GM20431 (cell line): ENCODE measurements around the gene HIVEP2.

Experiments
- in situ Hi-C: fragments of 300-500 bp; cut with MseI, MboI; formaldehyde crosslinking; loops from one replicate; pipeline ENCODE4 v1.15.0; 2020; ENCODE audit warnings: low sequenced_read_pairs; ENCODE audit not compliant: unreplicated experiment

HIVEP2 gene

DNA sequence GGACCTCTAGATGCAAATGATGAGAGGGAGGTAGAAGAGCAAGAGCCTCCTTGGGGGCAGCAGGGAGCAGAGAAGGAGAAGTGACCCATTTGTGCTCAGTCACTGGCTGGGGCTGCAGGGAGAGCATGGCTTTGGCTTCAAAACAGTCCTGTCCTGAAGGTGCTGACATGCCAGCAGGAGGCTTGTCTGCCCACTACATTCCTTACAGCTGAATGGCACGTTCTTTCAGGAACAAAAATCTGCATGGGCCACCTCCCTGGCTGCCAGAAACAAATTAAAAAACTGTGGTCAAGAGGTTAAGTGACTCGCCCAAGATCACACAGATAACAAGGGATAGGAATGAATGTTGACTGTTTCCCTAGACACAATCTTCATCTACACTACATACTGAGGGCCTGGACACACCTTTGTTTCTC lies 188.8 kb downstream of the HIVEP2 start:
- in situ Hi-C loops = no loop called here

- in situ Hi-C loops = no loop called here
Observed at GRCh38 chr6:142753196-142753595, 191.8 kb downstream of the HIVEP2 start.

- in situ Hi-C loops = no loop called here
Observed at GRCh38 chr6:142752348-142752747, 192.6 kb downstream of the HIVEP2 start.

GRCh38 chr6:142751452-142751851 lies 193.5 kb downstream of the HIVEP2 start:
- in situ Hi-C loops = no loop called here

DNA sequence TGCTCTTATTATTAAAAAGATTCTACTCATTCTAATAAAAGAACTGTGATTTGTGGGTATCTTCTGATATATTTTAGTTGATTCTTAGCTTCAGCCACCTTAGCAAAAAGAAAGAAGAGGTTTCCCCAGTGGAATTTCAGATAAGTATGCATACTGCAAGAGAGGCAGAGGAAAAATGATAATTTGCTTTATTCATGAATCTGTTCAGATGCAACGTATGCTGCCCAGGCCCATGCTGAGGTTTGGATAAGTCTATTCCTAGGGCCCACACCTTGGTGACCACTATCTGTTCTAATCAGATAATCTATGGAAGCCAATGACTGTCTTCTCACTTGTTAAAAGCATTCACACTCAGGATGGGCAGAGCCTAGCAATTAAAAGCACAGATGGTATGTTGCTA lies 194.0 kb downstream of the HIVEP2 start:
- in situ Hi-C loops = no loop called here

GRCh38 chr6:142749556-142749955 lies 195.4 kb downstream of the HIVEP2 start:
- in situ Hi-C loops = no loop called here

GRCh38 chr6:142746524-142746923 lies 198.5 kb downstream of the HIVEP2 start:
- in situ Hi-C loops = no loop called here

DNA sequence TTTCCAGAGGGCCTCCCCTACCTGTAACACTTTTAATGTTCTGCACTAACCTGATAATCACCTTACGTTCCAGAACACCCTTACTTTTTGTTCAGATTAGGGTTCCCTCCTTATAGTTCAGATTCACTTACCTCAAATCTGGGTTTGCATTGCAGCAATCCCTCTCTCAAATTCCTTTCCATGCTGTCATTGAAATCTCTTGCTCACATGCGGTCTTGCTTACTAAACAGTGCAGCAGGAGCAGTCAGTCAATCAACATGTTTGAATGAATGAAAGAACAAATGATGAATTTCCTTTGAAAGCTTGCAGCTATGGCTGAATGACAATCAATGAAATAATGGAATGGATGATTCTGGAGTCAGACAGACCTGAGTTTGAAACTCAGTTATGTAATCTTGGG lies 200.1 kb downstream of the HIVEP2 start:
- in situ Hi-C loops = no loop called here

DNA sequence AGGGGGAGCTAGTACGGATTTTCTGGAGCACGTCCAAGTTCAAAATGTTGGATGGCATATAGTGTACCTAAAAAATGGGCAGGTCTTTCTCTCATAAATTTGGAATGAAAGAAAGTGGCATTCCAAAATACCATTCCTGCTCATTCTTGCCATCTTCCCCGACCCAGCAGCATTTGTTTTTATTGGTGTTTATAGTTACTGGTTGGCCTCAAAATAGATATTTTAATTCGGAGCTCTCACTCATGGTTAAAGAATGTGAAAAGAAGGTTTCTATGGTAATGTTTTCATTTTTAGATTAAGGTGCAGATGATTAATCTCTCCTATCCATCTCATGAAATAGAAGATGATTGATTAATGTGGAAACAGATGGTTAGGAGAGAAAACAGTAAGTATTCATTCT lies 204.5 kb downstream of the HIVEP2 start:
- in situ Hi-C loops = no loop called here

GRCh38 chr6:142738731-142739130 lies 206.2 kb downstream of the HIVEP2 start:
- in situ Hi-C loops = no loop called here

- in situ Hi-C loops = no loop called here
Observed at GRCh38 chr6:142738035-142738396, 207.0 kb downstream of the HIVEP2 start.

DNA sequence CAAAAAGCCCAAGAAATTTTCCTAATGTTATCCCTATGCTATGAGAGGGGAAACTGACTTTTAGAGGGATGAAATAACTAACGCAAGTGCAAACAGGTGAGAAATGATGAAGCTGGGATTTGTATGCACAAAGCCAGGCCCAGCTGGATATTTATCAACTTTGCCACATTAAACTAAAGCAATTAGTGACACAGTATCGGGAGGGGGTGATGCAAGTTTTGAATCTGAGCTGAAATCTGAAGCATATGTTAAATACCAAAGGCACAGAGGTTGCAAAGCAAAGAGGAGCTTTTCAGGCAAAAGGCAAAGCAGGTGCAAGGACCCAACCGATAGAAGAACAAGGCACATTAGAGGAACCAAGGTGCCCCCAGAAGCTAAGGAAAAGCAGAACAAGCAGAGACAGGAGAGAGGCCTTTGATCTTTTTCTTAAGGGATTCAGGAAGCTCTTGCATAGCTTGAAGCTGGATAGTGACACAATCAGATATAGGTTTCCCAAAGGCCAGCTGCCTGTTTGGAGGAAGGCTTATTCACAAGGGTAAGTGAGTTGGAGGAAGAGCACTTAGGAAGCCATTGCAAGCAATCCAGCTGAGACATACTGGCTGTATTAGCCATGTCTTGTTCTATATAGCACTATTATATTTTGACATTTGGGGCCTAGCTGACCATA lies 207.5 kb downstream of the HIVEP2 start:
- in situ Hi-C loops = no loop called here

GRCh38 chr6:142735204-142735603 lies 209.8 kb downstream of the HIVEP2 start:
- in situ Hi-C loops = no loop called here

DNA sequence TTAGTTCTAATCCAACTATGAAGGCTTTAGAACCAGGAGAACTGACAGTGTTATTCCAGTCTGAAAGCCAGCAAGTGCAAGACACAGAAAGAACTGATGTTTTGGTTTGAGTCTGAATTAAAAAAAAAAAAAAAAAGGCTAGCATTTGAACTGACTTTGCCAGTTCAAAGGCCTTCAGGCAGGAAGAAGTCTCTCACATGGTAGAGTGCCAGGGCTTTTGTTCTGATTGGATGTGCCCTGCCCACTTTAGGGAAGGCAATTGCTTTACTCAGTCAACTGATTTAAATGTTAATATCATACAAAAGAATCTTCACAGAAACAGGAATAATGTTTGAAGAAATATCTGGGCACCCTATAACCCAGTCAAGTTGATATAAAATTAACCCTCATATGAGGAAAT lies 212.2 kb downstream of the HIVEP2 start:
- in situ Hi-C loops = no loop called here

- in situ Hi-C loops = no loop called here
Observed at GRCh38 chr6:142731611-142732010, 213.4 kb downstream of the HIVEP2 start.

DNA sequence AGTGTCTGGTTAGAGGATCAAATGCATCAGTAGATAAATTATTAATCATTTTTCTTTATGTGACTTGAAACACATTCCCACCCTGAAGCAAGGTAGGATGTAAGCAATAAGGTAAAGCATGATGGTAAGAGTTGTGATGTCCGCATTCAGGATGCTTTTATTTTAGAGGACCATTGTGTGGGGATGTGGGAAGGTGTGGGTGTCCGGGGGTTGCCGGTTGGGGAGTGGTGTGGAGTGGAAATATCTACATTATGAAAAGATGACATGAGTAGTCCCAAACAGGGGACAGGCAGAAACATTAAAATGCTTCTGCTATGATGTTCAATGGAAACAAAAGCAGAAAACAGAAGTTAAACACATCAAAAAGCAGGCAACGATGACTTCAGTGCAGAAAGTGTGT lies 215.4 kb downstream of the HIVEP2 start:
- in situ Hi-C loops = no loop called here

GRCh38 chr6:142728910-142729481 lies 216.0 kb downstream of the HIVEP2 start:
- in situ Hi-C loops = no loop called here

- in situ Hi-C loops = no loop called here
Observed at GRCh38 chr6:142728364-142728763, 216.6 kb downstream of the HIVEP2 start.

- in situ Hi-C loops = no loop called here
Observed at GRCh38 chr6:142726616-142727015, 218.4 kb downstream of the HIVEP2 start.

- in situ Hi-C loops = no loop called here
Observed at GRCh38 chr6:142725024-142725770, 219.8 kb downstream of the HIVEP2 start.

DNA sequence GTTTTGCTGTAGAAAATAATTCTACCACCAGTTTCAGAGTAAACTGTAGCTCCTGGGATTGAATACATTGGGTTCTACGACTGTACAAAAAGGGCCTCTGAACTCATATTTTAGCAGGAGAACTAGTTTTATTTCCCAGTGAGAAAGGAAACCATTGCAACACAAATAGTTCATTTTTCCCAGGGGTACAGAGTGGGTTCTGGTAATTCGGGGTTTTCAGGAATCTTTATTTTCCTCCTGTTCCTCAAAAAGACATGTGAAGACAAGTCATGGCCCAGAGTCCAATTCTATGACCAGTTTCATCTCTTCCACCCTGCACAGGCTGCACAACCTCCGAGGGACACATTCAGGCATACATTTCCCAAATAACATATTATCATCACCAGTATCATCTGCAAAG lies 222.1 kb downstream of the HIVEP2 start:
- in situ Hi-C loops = no loop called here

- in situ Hi-C loops = no loop called here
Observed at GRCh38 chr6:142722012-142722411, 223.0 kb downstream of the HIVEP2 start.
